Measurements from ENCODE around the gene ISM2.

Gene ISM2

DNA sequence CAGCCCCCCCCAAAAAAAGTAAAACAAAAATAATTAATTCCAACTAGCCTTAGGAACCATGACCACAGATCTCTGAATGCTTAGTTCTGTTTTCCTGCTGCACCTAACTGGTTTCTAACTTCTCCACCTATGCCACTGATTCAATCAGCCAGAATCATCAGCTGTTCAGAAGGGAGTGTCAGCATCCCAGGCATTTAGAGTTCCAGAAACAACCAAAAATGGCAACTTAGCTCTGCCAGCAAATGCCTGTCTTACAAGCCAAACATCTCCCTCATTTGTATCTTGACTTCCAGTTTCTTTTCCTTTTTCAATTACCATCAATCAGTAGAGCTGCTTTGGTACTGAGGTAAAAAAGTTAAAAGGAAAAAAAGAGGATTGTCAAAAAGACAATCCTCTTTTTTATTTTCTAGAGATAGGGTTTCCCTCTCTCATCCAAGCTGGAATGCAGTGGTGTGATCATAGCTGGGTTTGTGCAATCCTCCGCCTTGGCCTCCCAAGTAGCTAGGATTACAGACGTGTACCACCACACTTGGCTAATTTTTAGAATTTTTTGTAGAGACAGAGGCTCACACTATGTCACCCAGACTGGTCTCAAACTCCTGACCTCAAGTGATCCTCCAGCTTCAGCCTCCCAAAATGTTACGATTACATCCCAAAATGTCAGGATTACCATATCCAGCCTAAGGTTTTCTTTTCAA lies 45.2 kb upstream of the ISM2 start:
- Histone ChIP-seq H3K27me3 (ENCODE audit: insufficient read depth, poor library complexity, severe bottlenecking) (no peaks in the 10 kb centered on the region), H3K4me3 (replicated peaks; ENCODE audit: insufficient read depth, low read length) (no peak overlapping the region), H3K27ac (replicated peaks) (no peak overlapping the region)
- no peak for TF ChIP-seq POLR2AphosphoS5 (IDR thresholded peaks at IDR 0.05; ENCODE audit: low read depth)
- no peak for TF ChIP-seq SPI1 (IDR thresholded peaks at IDR 0.05; ENCODE audit: borderline replicate concordance, low read depth)
- TF ChIP-seq GABPA (IDR thresholded peaks at IDR 0.05; ENCODE audit: low read depth), result no peak
- TF ChIP-seq, protein P1, sequence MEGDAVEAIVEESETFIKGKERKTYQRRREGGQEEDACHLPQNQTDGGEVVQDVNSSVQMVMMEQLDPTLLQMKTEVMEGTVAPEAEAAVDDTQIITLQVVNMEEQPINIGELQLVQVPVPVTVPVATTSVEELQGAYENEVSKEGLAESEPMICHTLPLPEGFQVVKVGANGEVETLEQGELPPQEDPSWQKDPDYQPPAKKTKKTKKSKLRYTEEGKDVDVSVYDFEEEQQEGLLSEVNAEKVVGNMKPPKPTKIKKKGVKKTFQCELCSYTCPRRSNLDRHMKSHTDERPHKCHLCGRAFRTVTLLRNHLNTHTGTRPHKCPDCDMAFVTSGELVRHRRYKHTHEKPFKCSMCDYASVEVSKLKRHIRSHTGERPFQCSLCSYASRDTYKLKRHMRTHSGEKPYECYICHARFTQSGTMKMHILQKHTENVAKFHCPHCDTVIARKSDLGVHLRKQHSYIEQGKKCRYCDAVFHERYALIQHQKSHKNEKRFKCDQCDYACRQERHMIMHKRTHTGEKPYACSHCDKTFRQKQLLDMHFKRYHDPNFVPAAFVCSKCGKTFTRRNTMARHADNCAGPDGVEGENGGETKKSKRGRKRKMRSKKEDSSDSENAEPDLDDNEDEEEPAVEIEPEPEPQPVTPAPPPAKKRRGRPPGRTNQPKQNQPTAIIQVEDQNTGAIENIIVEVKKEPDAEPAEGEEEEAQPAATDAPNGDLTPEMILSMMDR (IDR thresholded peaks at IDR 0.05; ENCODE audit: insufficient read depth, low read length), result no peak
- TF ChIP-seq, protein P2, sequence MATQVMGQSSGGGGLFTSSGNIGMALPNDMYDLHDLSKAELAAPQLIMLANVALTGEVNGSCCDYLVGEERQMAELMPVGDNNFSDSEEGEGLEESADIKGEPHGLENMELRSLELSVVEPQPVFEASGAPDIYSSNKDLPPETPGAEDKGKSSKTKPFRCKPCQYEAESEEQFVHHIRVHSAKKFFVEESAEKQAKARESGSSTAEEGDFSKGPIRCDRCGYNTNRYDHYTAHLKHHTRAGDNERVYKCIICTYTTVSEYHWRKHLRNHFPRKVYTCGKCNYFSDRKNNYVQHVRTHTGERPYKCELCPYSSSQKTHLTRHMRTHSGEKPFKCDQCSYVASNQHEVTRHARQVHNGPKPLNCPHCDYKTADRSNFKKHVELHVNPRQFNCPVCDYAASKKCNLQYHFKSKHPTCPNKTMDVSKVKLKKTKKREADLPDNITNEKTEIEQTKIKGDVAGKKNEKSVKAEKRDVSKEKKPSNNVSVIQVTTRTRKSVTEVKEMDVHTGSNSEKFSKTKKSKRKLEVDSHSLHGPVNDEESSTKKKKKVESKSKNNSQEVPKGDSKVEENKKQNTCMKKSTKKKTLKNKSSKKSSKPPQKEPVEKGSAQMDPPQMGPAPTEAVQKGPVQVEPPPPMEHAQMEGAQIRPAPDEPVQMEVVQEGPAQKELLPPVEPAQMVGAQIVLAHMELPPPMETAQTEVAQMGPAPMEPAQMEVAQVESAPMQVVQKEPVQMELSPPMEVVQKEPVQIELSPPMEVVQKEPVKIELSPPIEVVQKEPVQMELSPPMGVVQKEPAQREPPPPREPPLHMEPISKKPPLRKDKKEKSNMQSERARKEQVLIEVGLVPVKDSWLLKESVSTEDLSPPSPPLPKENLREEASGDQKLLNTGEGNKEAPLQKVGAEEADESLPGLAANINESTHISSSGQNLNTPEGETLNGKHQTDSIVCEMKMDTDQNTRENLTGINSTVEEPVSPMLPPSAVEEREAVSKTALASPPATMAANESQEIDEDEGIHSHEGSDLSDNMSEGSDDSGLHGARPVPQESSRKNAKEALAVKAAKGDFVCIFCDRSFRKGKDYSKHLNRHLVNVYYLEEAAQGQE (IDR thresholded peaks at IDR 0.05; ENCODE audit: insufficient replicate concordance, low read depth), result no peak
- no peak for DNase-seq (ENCODE audit: low read depth in 1 of 2, low spot score in 1 of 2)

DNA sequence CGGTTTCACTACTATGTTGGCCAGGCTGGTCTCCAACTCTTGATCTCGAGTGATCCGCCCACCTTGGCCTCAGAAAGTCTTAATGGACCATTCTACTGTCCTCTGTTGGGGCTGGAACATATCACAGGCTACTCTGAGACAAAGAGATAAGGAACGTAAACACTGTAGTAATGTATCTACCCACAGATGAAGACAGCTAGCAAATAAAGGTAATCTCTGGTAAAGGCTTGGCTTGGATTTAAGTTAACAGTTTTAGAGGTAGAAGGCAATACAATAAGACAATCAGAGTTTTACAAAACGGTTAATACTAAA lies 44.6 kb upstream of the ISM2 start:
- no peak for DNase-seq (ENCODE audit: low read depth in 1 of 2, low spot score in 1 of 2)
- Histone ChIP-seq H3K27ac (replicated peaks) (no peak overlapping the region), H3K27me3 (ENCODE audit: insufficient read depth, poor library complexity, severe bottlenecking) (no peaks in the 10 kb centered on the region), H3K4me3 (replicated peaks; ENCODE audit: insufficient read depth, low read length) (no peak overlapping the region)
- TF ChIP-seq SPI1 (IDR thresholded peaks at IDR 0.05; ENCODE audit: borderline replicate concordance, low read depth), result no peak
- TF ChIP-seq, protein P2 (IDR thresholded peaks at IDR 0.05; ENCODE audit: insufficient replicate concordance, low read depth), result no peak
- TF ChIP-seq GABPA (IDR thresholded peaks at IDR 0.05; ENCODE audit: low read depth), result no peak
- no peak for TF ChIP-seq POLR2AphosphoS5 (IDR thresholded peaks at IDR 0.05; ENCODE audit: low read depth)
- TF ChIP-seq, protein P1 (IDR thresholded peaks at IDR 0.05; ENCODE audit: insufficient read depth, low read length), result no peak

DNA sequence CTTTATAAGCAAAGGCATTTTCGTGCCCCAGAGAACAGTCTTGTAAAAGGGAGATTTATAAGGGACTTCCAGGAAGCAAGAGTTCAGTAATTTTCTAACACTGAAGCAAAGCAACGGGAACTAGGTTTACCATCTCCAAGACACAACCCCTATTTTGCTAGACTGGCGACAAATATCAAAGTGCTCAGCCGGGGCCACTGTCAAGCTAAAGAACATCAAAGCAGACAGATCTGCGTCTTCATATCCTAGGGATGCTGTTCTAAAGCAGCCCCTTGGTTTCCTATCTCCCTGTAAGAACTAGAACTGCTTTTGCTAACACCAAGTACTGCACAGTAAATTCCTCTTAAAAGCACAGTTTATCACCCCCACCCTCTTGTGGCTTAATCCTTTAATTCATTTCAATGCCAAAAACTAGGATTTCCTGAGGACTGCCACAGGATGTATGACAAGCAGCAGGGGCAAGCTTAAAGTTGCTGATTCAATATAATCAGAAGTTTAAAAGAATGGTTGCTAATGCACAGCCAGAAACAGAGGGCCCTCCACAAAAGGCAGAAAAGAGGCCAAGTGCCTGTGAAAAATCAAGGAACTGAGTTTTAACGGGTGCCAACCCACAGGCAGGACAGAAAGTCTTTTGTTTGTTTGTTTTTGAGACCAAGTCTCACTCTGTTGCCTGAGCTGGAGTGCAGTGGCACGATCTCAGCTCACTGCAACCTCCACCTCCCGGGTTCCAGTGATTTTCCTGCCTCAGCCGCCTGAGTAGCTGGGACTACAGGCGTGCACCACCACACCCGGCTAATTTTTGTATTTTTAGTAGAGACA lies 44.0 kb upstream of the ISM2 start:
- TF ChIP-seq GABPA (IDR thresholded peaks at IDR 0.05; ENCODE audit: low read depth) (no peak), SPI1 (IDR thresholded peaks at IDR 0.05; ENCODE audit: borderline replicate concordance, low read depth) (no peak), POLR2AphosphoS5 (IDR thresholded peaks at IDR 0.05; ENCODE audit: low read depth) (no peak)
- TF ChIP-seq, protein P1 (IDR thresholded peaks at IDR 0.05; ENCODE audit: insufficient read depth, low read length), result no peak
- TF ChIP-seq, protein P2 (IDR thresholded peaks at IDR 0.05; ENCODE audit: insufficient replicate concordance, low read depth), result no peak
- no peak for DNase-seq (ENCODE audit: low read depth in 1 of 2, low spot score in 1 of 2)
- H3K27me3 ChIP-seq (ENCODE audit: insufficient read depth, poor library complexity, severe bottlenecking), result no peaks in the 10 kb centered on the region
- peak overlapping the region; percentile 7; the same call in 1 of the 2 replicates for H3K27ac ChIP-seq (replicated peaks)
- H3K4me3 ChIP-seq (replicated peaks; ENCODE audit: insufficient read depth, low read length), result no peak overlapping the region

Measured in HL-60 (cell line).